ENCODE measurements around the gene STPG2. TPM values are rescaled to one million over a fixed set of nuclear protein-coding genes. Genes with fewer than 3 reads are reported as not detected.

STPG2 gene
- total and polyA plus RNA-seq, 2 experiments from 2014 or later = 0.32 TPM; not detected in 1

DNA sequence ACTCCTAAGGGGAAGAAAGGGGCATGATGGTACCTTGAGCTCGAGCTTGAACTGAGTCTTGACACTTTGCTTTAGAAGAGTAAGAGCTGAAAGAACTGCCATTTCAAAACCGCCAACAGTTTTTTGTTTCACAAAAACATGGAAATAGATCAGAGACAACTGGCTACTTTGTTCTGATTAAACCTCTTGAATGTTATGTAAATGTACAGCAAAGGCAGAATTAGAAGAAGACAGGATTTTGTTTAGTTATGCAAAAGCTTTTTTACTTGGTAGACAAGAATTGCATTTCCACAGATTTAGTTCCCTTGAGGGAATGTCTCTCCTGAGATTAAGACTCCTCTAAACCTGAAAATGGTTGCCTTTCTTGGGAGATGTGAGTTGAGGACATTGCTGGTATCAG is 33.3 kb upstream of the STPG2 start:
- no peaks in the 10 kb centered on the region for H4K20me1 ChIP-seq (ENCODE audit: insufficient read depth)
- in situ Hi-C loops (cut with MboI) = no loop called here
- no peaks in the 10 kb centered on the region for H3K9me3 ChIP-seq (ENCODE audit: low read depth)
- no peak overlapping the region for H2AFZ ChIP-seq
- H3K36me3 ChIP-seq (ENCODE audit: low read depth) = no peaks in the 10 kb centered on the region
- TF ChIP-seq EZH2phosphoT487 (IDR thresholded peaks at IDR 0.05; ENCODE audit: insufficient read depth, low read depth) (no peak), EZH2 (IDR thresholded peaks at IDR 0.05; ENCODE audit: insufficient read depth, poor library complexity, severe bottlenecking) (no peak)
- no peaks in the 10 kb centered on the region for H3K27me3 ChIP-seq (replicated peaks; ENCODE audit: insufficient read depth)
- no peaks in the 10 kb centered on the region for H3K4me1 ChIP-seq (ENCODE audit: insufficient read depth)
- no peak overlapping the region for H3K27ac ChIP-seq
- H3K79me2 ChIP-seq (ENCODE audit: insufficient read depth) = no peaks in the 10 kb centered on the region
- no peaks in the 10 kb centered on the region for H3F3A ChIP-seq (ENCODE audit: insufficient read depth)
- no peak overlapping the region for H3K4me3 ChIP-seq
- WGBS, 2 experiments (ENCODE audit: low coverage in 1 of 2, low lambda C conversion rate in 2 of 2, missing lambda C conversion rate in 2 of 2) = 13 to 30% methylated on average over 2 of the region's 2 CpGs
- no peak overlapping the region for H3K9ac ChIP-seq
- H3K4me2 ChIP-seq (ENCODE audit: unreplicated experiment) = no peak overlapping the region
- no peak for DNase-seq
- no peaks in the 10 kb centered on the region for H3K9me2 ChIP-seq (ENCODE audit: insufficient read depth)

DNA sequence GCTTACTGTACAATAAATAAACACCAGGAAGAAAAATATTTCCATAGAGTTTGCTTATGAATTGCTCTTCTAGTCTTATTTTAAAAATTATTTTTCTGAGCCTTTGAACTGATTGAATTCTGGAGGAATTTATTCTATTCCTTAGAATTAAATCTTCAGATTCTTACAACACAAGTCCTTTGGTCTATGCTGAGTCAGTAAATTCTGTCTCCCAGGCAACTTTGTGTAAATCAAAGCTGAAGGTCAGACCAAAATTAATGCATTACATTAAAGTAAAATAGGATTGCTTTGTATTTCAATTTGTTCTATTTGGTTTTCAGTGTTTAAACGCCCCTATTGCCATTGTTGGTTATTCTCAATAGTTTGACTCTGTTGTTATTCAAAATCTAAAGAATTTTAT is 26.8 kb upstream of the STPG2 start:
- 13 to 22% methylated on average over 1 of the region's 1 CpG for WGBS, 2 experiments (ENCODE audit: low coverage in 1 of 2, low lambda C conversion rate in 2 of 2, missing lambda C conversion rate in 2 of 2)
- no peak for TF ChIP-seq EZH2phosphoT487 (IDR thresholded peaks at IDR 0.05; ENCODE audit: insufficient read depth, low read depth)
- no peak for TF ChIP-seq EZH2 (IDR thresholded peaks at IDR 0.05; ENCODE audit: insufficient read depth, poor library complexity, severe bottlenecking)
- H3K4me2 ChIP-seq (ENCODE audit: unreplicated experiment) = no peak overlapping the region
- no peaks in the 10 kb centered on the region for H3K4me1 ChIP-seq (ENCODE audit: insufficient read depth)
- H3K79me2 ChIP-seq (ENCODE audit: insufficient read depth) = no peaks in the 10 kb centered on the region
- DNase-seq = no peak
- no peak overlapping the region for H3K27ac ChIP-seq
- in situ Hi-C loops (cut with MboI) = no loop called here
- no peaks in the 10 kb centered on the region for H3K27me3 ChIP-seq (replicated peaks; ENCODE audit: insufficient read depth)
- no peaks in the 10 kb centered on the region for H3K9me3 ChIP-seq (ENCODE audit: low read depth)
- no peaks in the 10 kb centered on the region for H3K9me2 ChIP-seq (ENCODE audit: insufficient read depth)
- H3K9ac ChIP-seq = no peak overlapping the region
- no peak overlapping the region for H3K4me3 ChIP-seq
- no peaks in the 10 kb centered on the region for H3K36me3 ChIP-seq (ENCODE audit: low read depth)
- no peaks in the 10 kb centered on the region for H4K20me1 ChIP-seq (ENCODE audit: insufficient read depth)
- no peak overlapping the region for H2AFZ ChIP-seq
- H3F3A ChIP-seq (ENCODE audit: insufficient read depth) = no peaks in the 10 kb centered on the region

DNA sequence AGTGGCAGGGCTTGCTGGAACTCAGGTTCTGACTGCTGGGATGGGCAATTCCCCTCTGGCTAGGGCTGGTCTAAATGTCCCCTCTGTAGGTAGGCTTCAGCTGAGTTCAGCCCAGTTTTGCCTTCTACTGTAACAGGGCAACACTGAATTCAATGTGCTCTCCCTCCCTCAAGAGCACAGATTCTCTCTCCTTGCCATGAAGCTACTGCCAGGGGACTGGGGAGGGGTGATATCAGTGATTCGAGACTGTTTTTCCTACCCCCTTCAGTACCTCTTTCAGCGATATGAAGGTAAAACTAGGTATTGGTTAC is 23.4 kb upstream of the STPG2 start:
- H3K4me2 ChIP-seq (ENCODE audit: unreplicated experiment) = no peak overlapping the region
- no peaks in the 10 kb centered on the region for H3K36me3 ChIP-seq (ENCODE audit: low read depth)
- H3K4me1 ChIP-seq (ENCODE audit: insufficient read depth) = no peaks in the 10 kb centered on the region
- H3K4me3 ChIP-seq = no peak overlapping the region
- no peak overlapping the region for H3K27ac ChIP-seq
- H3K9me2 ChIP-seq (ENCODE audit: insufficient read depth) = no peaks in the 10 kb centered on the region
- DNase-seq = no peak
- no peak for TF ChIP-seq EZH2 (IDR thresholded peaks at IDR 0.05; ENCODE audit: insufficient read depth, poor library complexity, severe bottlenecking)
- no peak for TF ChIP-seq EZH2phosphoT487 (IDR thresholded peaks at IDR 0.05; ENCODE audit: insufficient read depth, low read depth)
- no peaks in the 10 kb centered on the region for H3K79me2 ChIP-seq (ENCODE audit: insufficient read depth)
- H2AFZ ChIP-seq = no peak overlapping the region
- H3K27me3 ChIP-seq (replicated peaks; ENCODE audit: insufficient read depth) = no peaks in the 10 kb centered on the region
- H3K9me3 ChIP-seq (ENCODE audit: low read depth) = no peaks in the 10 kb centered on the region
- WGBS, 2 experiments (ENCODE audit: low coverage in 1 of 2, low lambda C conversion rate in 2 of 2, missing lambda C conversion rate in 2 of 2) = 57 to 66% methylated on average over 2 of the region's 2 CpGs
- in situ Hi-C loops (cut with MboI) = no loop called here
- H3F3A ChIP-seq (ENCODE audit: insufficient read depth) = no peaks in the 10 kb centered on the region
- H3K9ac ChIP-seq = no peak overlapping the region
- H4K20me1 ChIP-seq (ENCODE audit: insufficient read depth) = no peaks in the 10 kb centered on the region

DNA sequence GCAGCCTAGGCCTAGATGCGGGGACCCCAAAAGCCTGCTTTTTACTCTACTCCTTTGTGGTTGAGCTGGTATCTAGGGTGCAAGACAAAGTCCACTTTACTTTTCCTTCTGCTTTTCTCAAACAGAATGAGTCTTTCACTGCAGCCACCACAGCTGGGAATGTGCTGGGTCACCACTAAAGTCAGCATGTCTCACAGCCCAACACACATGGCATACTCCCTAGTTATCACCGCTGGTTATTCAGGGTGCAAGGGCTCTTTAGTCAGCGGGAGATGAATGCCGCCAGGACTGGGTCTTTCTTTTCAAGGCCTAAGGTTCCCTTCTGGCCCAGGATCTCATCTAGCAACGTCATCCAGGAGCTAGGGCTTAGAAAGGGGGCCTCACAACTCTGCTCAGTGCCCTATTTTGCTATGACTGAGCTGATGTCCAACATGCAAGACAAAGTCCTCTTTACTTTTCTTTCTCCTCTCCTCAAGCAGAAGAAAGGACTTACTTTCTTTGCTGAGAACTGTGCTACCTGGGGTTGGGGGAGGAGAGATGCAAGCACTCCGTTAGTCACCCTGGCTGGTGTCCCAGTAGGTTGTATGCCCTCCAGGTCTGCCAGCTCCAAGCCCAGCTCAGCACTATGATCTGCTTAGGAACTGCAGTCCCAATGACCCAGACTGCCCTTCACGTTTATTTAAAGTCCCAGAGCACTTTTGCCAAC is 22.9 kb upstream of the STPG2 start:
- peak; percentile 51 for DNase-seq
- H4K20me1 ChIP-seq (ENCODE audit: insufficient read depth) = no peaks in the 10 kb centered on the region
- WGBS, 2 experiments (ENCODE audit: low coverage in 1 of 2, low lambda C conversion rate in 2 of 2, missing lambda C conversion rate in 2 of 2) = 58 to 66% methylated on average over 7 of the region's 7 CpGs

More for the DNA sequence above, 22.9 kb upstream of the STPG2 start:
- no peaks in the 10 kb centered on the region for H3K9me3 ChIP-seq (ENCODE audit: low read depth)
- no peaks in the 10 kb centered on the region for H3K79me2 ChIP-seq (ENCODE audit: insufficient read depth)
- no peak overlapping the region for H3K4me3 ChIP-seq
- no peaks in the 10 kb centered on the region for H3K4me1 ChIP-seq (ENCODE audit: insufficient read depth)
- in situ Hi-C loops (cut with MboI) = no loop called here
- no peaks in the 10 kb centered on the region for H3F3A ChIP-seq (ENCODE audit: insufficient read depth)
- H3K36me3 ChIP-seq (ENCODE audit: low read depth) = no peaks in the 10 kb centered on the region
- no peaks in the 10 kb centered on the region for H3K9me2 ChIP-seq (ENCODE audit: insufficient read depth)
- H3K27ac ChIP-seq = no peak overlapping the region
- no peaks in the 10 kb centered on the region for H3K27me3 ChIP-seq (replicated peaks; ENCODE audit: insufficient read depth)
- TF ChIP-seq EZH2 (IDR thresholded peaks at IDR 0.05; ENCODE audit: insufficient read depth, poor library complexity, severe bottlenecking) (no peak), EZH2phosphoT487 (IDR thresholded peaks at IDR 0.05; ENCODE audit: insufficient read depth, low read depth) (no peak)
- H2AFZ ChIP-seq = no peak overlapping the region
- H3K9ac ChIP-seq = no peak overlapping the region
- no peak overlapping the region for H3K4me2 ChIP-seq (ENCODE audit: unreplicated experiment)
